Hepatocyte (in vitro differentiated cells): ENCODE data around the gene EXOSC2. TPM values are rescaled to one million over a fixed set of nuclear protein-coding genes. Genes with fewer than 3 reads are reported as not detected.

ENCODE experiments used
- DNase-seq: peaks from one replicate; pipeline ENCODE4 v3.0.0-alpha.2; 2016; ENCODE audit warnings: low spot score
- H2AFZ ChIP-seq: fragments of 200-600 bp; sonication (generic); 2 replicates; pipeline ENCODE4 v1.6.0; 2016; ENCODE audit warnings: antibody characterized with exemption, mild to moderate bottlenecking
- H3K27ac ChIP-seq: fragments of 200-600 bp; sonication (generic); 2 replicates; pipeline ENCODE4 v1.5.1; 2016; ENCODE audit warnings: mild to moderate bottlenecking
- H3K27me3 ChIP-seq: fragments of 200-600 bp; sonication (generic); 2 replicates; pipeline ENCODE4 v1.6.1; 2016
- H3K36me3 ChIP-seq: fragments of 200-600 bp; sonication (generic); replicated peaks from 2 replicates; pipeline ENCODE4 v1.5.1; 2016; ENCODE audit warnings: low read depth; ENCODE audit not compliant: insufficient read depth
- H3K4me1 ChIP-seq: fragments of 200-600 bp; sonication (generic); 2 replicates; pipeline ENCODE4 v1.5.1; 2016; ENCODE audit warnings: mild to moderate bottlenecking, moderate library complexity; ENCODE audit not compliant: insufficient read depth
- H3K4me2 ChIP-seq: fragments of 200-600 bp; sonication (generic); 2 replicates; pipeline ENCODE4 v1.6.0; 2016
- H3K4me3 ChIP-seq: fragments of 200-600 bp; sonication (generic); 2 replicates; pipeline ENCODE4 v1.5.1; 2016; ENCODE audit warnings: mild to moderate bottlenecking
- H3K79me2 ChIP-seq: fragments of 200-600 bp; sonication (generic); 2 replicates; pipeline ENCODE4 v1.6.0; 2017; ENCODE audit warnings: mild to moderate bottlenecking
- H3K9me2 ChIP-seq: fragments of 200-600 bp; sonication (generic); replicated peaks from 2 replicates; pipeline ENCODE4 v1.6.0; 2017; ENCODE audit warnings: mild to moderate bottlenecking; ENCODE audit not compliant: insufficient read depth
- H3K9me3 ChIP-seq: fragments of 200-600 bp; sonication (generic); 2 replicates; pipeline ENCODE4 v1.5.1; 2016; ENCODE audit warnings: low read depth, mild to moderate bottlenecking
- H4K20me1 ChIP-seq: fragments of 200-600 bp; sonication (generic); 2 replicates; pipeline ENCODE4 v1.6.0; 2016; ENCODE audit warnings: mild to moderate bottlenecking; ENCODE audit not compliant: insufficient read depth, poor library complexity, severe bottlenecking
- CTCF ChIP-seq: fragments of 200-600 bp; sonication (generic); IDR thresholded peaks from 2 replicates; pipeline ENCODE4 v1.5.1; 2016; ENCODE audit warnings: antibody characterized with exemption, mild to moderate bottlenecking; ENCODE audit not compliant: poor library complexity
- EZH2 ChIP-seq: fragments of 200-600 bp; sonication (generic); IDR thresholded peaks from 2 replicates; pipeline ENCODE4 v1.6.1; 2016; ENCODE audit warnings: antibody characterized with exemption, mild to moderate bottlenecking, borderline replicate concordance
- EZH2phosphoT487 ChIP-seq: fragments of 200-600 bp; sonication (generic); IDR thresholded peaks from one replicate; pipeline ENCODE4 v1.6.1; 2018; ENCODE audit warnings: antibody characterized with exemption, mild to moderate bottlenecking, low read depth, moderate library complexity; ENCODE audit not compliant: unreplicated experiment, severe bottlenecking
- WGBS: methylation state at CpG from one replicate; pipeline ENCODE4 v1.1.6; 2016; ENCODE audit warnings: low lambda C conversion rate; ENCODE audit errors: missing lambda C conversion rate; 5-methylcytosine and 5-hydroxymethylcytosine counted together
- polyA plus RNA-seq: library from polyadenylated mRNA; unstranded; fragments of >200 nt; fragmentation: Nextera tagmentation; extraction: Ambion mirVana; gene quantifications from 2 replicates; pipeline ENCODE4 v1.2.1, GENCODE V29; 2016
- small RNA-seq: library from RNA; depleted of rRNA; stranded (forward); fragments of <200 nt; gene quantifications from one replicate; pipeline ENCODE3, GENCODE V24; 2014
- total RNA-seq: library from RNA; depleted of rRNA; stranded (reverse); fragments of >200 nt; gene quantifications from 2 replicates; pipeline ENCODE4 v1.2.3, GENCODE V29; 2014

EXOSC2 gene
- total and polyA plus RNA-seq, 2 experiments from 2014 or later: 13.0 to 24.3 TPM

GRCh38 chr9:130745829-130746228 lies 52.2 kb downstream of the EXOSC2 start:
- peaks cover 69% of the 10 kb centered on the region for H3K79me2 ChIP-seq
- H3K4me1 ChIP-seq: no peaks in the 10 kb centered on the region
- WGBS: 89% methylated on average over 5 of the region's 5 CpGs
- peaks cover 9% of the 10 kb centered on the region for H4K20me1 ChIP-seq
- no peak overlapping the region for H3K27ac ChIP-seq
- no peak overlapping the region for H3K4me3 ChIP-seq
- no peak overlapping the region for H3K4me2 ChIP-seq
- no peaks in the 10 kb centered on the region for H3K27me3 ChIP-seq
- no peaks in the 10 kb centered on the region for H3K36me3 ChIP-seq
- DNase-seq: no peak
- no peak for TF ChIP-seq EZH2phosphoT487
- TF ChIP-seq CTCF: no peak
- no peak for TF ChIP-seq EZH2
- H2AFZ ChIP-seq: no peak overlapping the region
- no peaks in the 10 kb centered on the region for H3K9me3 ChIP-seq
- no peaks in the 10 kb centered on the region for H3K9me2 ChIP-seq

GRCh38 chr9:130746434-130747212 lies 53.0 kb downstream of the EXOSC2 start:
- Histone ChIP-seq H3K4me3 (no peak overlapping the region), H3K79me2 (peaks cover 69% of the 10 kb centered on the region), H3K4me2 (no peak overlapping the region), H4K20me1 (peaks cover 9% of the 10 kb centered on the region), H3K36me3 (no peaks in the 10 kb centered on the region), H3K9me3 (no peaks in the 10 kb centered on the region), H3K27ac (no peak overlapping the region), H2AFZ (no peak overlapping the region), H3K9me2 (no peaks in the 10 kb centered on the region), H3K4me1 (no peaks in the 10 kb centered on the region), H3K27me3 (no peaks in the 10 kb centered on the region)
- no peak for TF ChIP-seq EZH2phosphoT487
- TF ChIP-seq CTCF: no peak
- TF ChIP-seq EZH2: no peak
- WGBS: 93% methylated on average over 3 of the region's 3 CpGs
- DNase-seq: no peak

GRCh38 chr9:130751631-130752355 lies 58.2 kb downstream of the EXOSC2 start:
- H3K36me3 ChIP-seq: no peaks in the 10 kb centered on the region
- no peaks in the 10 kb centered on the region for H3K4me1 ChIP-seq
- no peak overlapping the region for H3K4me2 ChIP-seq
- H3K79me2 ChIP-seq: peaks cover 56% of the 10 kb centered on the region
- DNase-seq: no peak
- H3K27me3 ChIP-seq: no peaks in the 10 kb centered on the region
- peaks cover 8% of the 10 kb centered on the region for H4K20me1 ChIP-seq
- WGBS: 84% methylated on average over 7 of the region's 7 CpGs
- no peak overlapping the region for H3K27ac ChIP-seq
- H3K4me3 ChIP-seq: no peak overlapping the region
- TF ChIP-seq EZH2 (no peak), CTCF (no peak), EZH2phosphoT487 (no peak)
- no peak overlapping the region for H2AFZ ChIP-seq
- H3K9me2 ChIP-seq: no peaks in the 10 kb centered on the region
- no peaks in the 10 kb centered on the region for H3K9me3 ChIP-seq

Small RNAs within 50 kb of the gene (small RNA-seq; reads per million reads assigned to genes)
- gene AL359092.1: not detected

Other genes starting within 250 kb of the EXOSC2 start
- 292 and 321 TPM in 2 replicates for gene ASS1, start 248.8 kb upstream of the EXOSC2 start, total RNA-seq
- gene ASS1, start 248.8 kb upstream of the EXOSC2 start, polyA plus RNA-seq: 103 and 145 TPM in 2 replicates
- 44.7 and 55.1 TPM in 2 replicates for gene FUBP3, start 114.2 kb upstream of the EXOSC2 start, total RNA-seq
- 52.7 and 56.1 TPM in 2 replicates for gene FUBP3, start 114.2 kb upstream of the EXOSC2 start, polyA plus RNA-seq
- gene PRDM12, start 29.2 kb upstream of the EXOSC2 start, total RNA-seq: not detected in 2 replicates
- gene PRDM12, start 29.2 kb upstream of the EXOSC2 start, polyA plus RNA-seq: not detected in 2 replicates
- gene ABL1, start 141.5 kb downstream of the EXOSC2 start, total RNA-seq: 44.5 and 46.6 TPM in 2 replicates
- gene ABL1, start 141.5 kb downstream of the EXOSC2 start, polyA plus RNA-seq: 41.1 and 43.2 TPM in 2 replicates
- gene QRFP, start 203.0 kb downstream of the EXOSC2 start, total RNA-seq: not detected in 2 replicates
- gene QRFP, start 203.0 kb downstream of the EXOSC2 start, polyA plus RNA-seq: 0.21 and 0.74 TPM in 2 replicates
- gene FIBCD1, start 245.5 kb downstream of the EXOSC2 start, total RNA-seq: 0.33 TPM in 1 of 2 replicates, not detected in the other
- 0.73 TPM in 1 of 2 replicates, not detected in the other for gene FIBCD1, start 245.5 kb downstream of the EXOSC2 start, polyA plus RNA-seq